Renal cortex interstitium (tissue), 15 donors: ENCODE data around the gene TNRC6A. TPM values are rescaled to one million over a fixed set of nuclear protein-coding genes. Genes with fewer than 3 reads are reported as not detected.
"Not testable (repeated sequence)": the region's sequence is repeated elsewhere in the genome, so short reads cannot be mapped to it uniquely, and the experiment has no call there.

Source experiments
- DNase-seq, 11 donors: peaks; one replicate each; pipeline ENCODE4 v3.0.0-alpha.2; 2013; ENCODE audit warnings: low read depth in 9 of 11, low spot score in 4 of 11; ENCODE audit errors: extremely low read depth in 1 of 11
- long read RNA-seq, 16 experiments: transcript quantifications; one replicate each; lab custom pipeline, GENCODE V29; 2026
- polyA plus RNA-seq, 3 donors: library from polyadenylated mRNA; unstranded; fragments of 120-200 nt; gene quantifications; one replicate each; pipeline ENCODE4 v1.2.1, GENCODE V29; 2013; ENCODE audit not compliant: insufficient read length in 3 of 3

Gene TNRC6A
- polyA plus RNA-seq: 10 to 100 TPM; 53.7 to 82.2 (median 60.4) TPM
- long read RNA-seq, donor 1, partial matches to known transcripts: 30 of 34 reads
- long read RNA-seq, donor 1, other reads (novel, unspliced or antisense): 0 of 34 reads
- long read RNA-seq, donor 2, partial matches to known transcripts: 7 of 8 reads
- long read RNA-seq, donor 2, other reads (novel, unspliced or antisense): 0 of 8 reads
- long read RNA-seq, donor 3, partial matches to known transcripts: 8 of 10 reads
- long read RNA-seq, donor 3, other reads (novel, unspliced or antisense): 0 of 10 reads
- long read RNA-seq, donor 4, partial matches to known transcripts: 39 of 39 reads
- long read RNA-seq, donor 4, other reads (novel, unspliced or antisense): 0 of 39 reads
- long read RNA-seq, donor 5: 0 reads
- long read RNA-seq, donor 6, partial matches to known transcripts: 6 of 9 reads
- long read RNA-seq, donor 6, other reads (novel, unspliced or antisense): 0 of 9 reads
- long read RNA-seq, donor 7, partial matches to known transcripts: 26 of 29 reads
- long read RNA-seq, donor 7, other reads (novel, unspliced or antisense): 0 of 29 reads
- long read RNA-seq, donor 8: 0 reads
- long read RNA-seq, donor 9, partial matches to known transcripts: 7 of 7 reads
- long read RNA-seq, donor 9, other reads (novel, unspliced or antisense): 0 of 7 reads
- long read RNA-seq, donor 10, partial matches to known transcripts: 0 of 3 reads
- long read RNA-seq, donor 10, other reads (novel, unspliced or antisense): 0 of 3 reads
- long read RNA-seq, donor 11, partial matches to known transcripts: 7 of 7 reads
- long read RNA-seq, donor 11, other reads (novel, unspliced or antisense): 0 of 7 reads
- long read RNA-seq, donor 12, partial matches to known transcripts: 0 of 2 reads
- long read RNA-seq, donor 12, other reads (novel, unspliced or antisense): 0 of 2 reads
- long read RNA-seq, donor 13: 0 reads
- long read RNA-seq, donor 14, partial matches to known transcripts: 24 of 25 reads
- long read RNA-seq, donor 14, other reads (novel, unspliced or antisense): 0 of 25 reads
- long read RNA-seq, donor 15, partial matches to known transcripts: 0 of 1 reads
- long read RNA-seq, donor 15, other reads (novel, unspliced or antisense): 0 of 1 reads
- long read RNA-seq, donor 16, partial matches to known transcripts: 117 of 121 reads
- long read RNA-seq, donor 16, other reads (novel, unspliced or antisense): 0 of 121 reads

- peak; percentile 61 to 85 (median 77) for DNase-seq
Measured at GRCh38 chr16:24729243-24729950, at the start of gene TNRC6A. Gene TNRC6A (plus strand): TSS chr16:24729651. CDS start chr16:24729842, 191 bp downstream.

- no peak for DNase-seq
Measured at GRCh38 chr16:24681793-24682192, 47.7 kb upstream of the TNRC6A start.

- no peak for DNase-seq
Measured at GRCh38 chr16:24683250-24683649, 46.2 kb upstream of the TNRC6A start.

- no peak for DNase-seq
Measured at GRCh38 chr16:24683847-24684493, 45.5 kb upstream of the TNRC6A start.

- peak; percentile 49 to 74 (median 63) for DNase-seq
Measured at GRCh38 chr16:24685539-24686432, 43.7 kb upstream of the TNRC6A start.

DNA sequence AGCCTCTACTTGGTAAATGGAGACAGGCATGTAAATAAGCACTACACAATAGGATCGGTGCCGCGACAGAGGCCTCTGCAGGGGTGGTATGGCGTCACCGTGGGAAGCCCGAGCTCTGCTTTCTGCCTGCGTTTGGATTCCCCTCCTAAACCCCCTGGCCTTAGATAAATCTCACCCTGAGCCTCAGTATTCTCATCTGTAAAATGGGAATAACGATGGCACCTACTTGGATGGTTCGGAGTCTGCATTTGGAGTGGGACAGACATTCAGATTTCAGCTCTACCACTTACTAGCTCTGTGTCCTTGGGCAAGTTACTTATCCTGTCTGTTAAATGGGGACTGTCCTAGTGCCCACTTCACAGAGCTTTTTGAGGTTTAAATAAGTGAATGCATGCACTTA, 42.8 kb upstream of the TNRC6A start:
- DNase-seq: no peak

DNA sequence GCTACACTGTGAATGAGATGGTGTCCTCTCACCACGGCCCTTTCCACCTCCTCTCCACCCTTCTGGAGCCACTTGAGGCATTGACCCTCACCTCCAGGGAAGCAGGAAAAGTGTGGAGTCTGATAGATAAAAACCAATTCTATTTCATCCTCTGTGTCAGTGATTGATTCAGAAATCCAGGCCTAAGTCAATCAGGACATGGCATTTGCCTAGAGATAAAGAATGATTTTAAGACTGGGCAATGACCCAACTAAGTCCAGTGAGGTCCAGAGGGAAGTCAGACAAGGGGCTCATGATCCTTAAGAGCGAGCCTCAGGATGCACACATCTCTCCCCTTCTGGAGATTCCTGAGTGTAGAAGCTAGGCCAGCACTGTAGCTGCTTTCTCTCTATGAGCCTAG, 41.1 kb upstream of the TNRC6A start:
- DNase-seq: no peak

- DNase-seq: no peak
Measured at GRCh38 chr16:24689128-24689527, 40.3 kb upstream of the TNRC6A start.

GRCh38 chr16:24692854-24693253, 36.6 kb upstream of the TNRC6A start:
- no peak for DNase-seq

DNA sequence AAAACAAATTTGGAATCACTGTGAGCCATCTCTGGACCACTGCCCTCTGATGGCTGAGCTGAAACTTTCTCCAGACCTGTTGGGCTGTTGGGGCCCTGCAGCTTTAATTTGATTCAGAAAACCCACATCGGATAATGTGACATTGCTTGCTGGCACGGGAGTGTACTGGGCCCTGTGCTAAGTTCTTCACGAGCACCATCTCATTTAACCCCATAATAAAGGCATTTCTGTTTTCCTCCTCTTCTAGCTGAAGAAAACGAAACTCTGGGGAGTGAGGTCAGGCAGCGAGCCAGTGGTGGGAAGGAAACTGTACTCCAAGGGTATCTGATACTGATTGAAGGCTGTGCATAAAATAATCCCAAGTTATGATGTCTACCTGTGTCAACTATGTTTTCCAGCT, 34.5 kb upstream of the TNRC6A start:
- no peak for DNase-seq

DNA sequence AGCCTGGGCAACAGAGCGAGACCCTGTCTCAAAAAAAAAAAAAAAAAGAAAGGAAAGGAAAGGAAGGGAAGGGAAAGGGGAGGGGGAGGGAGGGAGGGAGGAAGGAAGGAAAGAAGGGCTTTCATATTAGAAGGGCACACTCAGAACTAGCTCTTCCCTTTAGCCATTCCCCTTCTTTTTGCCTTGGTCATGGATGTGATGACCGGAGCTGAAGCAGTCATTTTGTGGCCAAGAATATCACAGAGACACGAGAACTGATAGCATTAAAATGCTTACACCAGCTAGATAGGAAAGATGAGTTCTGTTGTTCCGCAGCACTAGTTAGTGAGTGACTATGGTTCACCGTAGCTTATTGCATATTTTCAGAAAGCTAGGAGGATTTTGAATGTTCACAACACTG, 32.8 kb upstream of the TNRC6A start:
- no peak for DNase-seq

- no peak for DNase-seq
Measured at GRCh38 chr16:24698308-24698707, 31.1 kb upstream of the TNRC6A start.

DNA sequence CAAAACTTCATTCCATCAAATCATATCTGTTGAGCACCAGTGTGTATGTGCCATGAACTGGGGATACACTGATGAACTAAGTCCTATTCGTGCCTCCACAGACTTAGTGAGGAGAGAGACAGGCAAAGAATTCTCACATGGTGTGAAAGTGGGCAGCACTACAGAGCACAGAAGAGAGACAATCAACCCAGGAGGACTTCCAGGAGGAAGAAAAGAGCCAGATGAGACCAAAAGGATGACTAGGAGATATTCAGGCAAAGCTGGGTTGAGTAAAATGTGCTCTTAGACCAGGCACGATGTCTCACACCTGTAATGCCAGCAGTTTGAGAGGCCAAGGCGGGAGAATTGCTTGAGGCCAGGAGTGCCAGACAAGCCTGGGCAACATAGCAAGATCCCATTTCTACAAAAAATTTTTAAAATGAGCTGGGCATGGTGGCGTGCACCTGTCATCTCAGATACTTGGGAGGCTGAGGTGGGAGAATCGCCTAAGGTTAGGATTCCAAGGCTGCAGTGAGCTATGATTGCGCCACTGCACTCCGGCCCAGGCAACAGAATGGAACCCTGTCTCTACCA, 30.2 kb upstream of the TNRC6A start:
- no peak for DNase-seq

DNA sequence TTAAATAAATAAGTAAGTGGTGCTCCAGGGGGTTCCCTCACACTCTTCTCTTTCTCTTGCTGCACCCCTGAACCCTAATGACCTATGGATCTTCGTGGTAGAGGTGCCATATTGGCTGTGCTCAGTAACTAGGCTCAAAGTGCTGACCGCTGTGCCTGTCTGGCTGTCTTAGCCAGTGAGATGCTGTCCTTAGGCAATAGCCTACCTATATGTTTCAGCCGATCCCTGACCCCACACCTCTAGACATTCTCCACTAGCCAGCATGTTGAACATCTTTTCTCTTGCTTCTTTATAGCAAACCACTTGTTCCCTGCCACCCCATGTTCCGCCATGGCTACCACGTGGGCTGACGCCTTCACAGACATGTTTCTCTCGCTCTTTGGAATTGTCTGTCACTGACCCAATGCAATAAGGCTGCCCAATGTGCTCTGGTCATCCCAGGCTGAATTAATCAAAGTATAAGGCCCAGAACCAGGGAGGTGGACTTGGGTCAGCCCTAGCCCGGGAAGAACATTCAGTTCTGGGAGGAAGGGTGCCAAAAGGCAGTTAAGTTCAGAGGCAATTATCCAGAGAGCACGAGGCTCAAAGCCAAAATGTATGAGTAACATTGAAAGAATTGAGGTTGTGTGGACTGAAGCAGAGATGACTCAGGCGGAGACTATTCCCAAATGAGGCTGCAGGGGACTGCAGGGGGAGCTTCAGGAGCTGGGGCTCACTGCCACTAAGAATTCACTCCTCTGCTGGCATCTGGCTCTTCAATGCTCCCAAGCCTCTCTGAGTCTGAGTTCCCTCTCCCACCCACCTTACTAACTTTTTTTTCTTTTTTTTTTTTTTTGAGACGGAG, 28.7 kb upstream of the TNRC6A start:
- no peak for DNase-seq

GRCh38 chr16:24701521-24701951, 27.9 kb upstream of the TNRC6A start:
- no peak for DNase-seq

DNA sequence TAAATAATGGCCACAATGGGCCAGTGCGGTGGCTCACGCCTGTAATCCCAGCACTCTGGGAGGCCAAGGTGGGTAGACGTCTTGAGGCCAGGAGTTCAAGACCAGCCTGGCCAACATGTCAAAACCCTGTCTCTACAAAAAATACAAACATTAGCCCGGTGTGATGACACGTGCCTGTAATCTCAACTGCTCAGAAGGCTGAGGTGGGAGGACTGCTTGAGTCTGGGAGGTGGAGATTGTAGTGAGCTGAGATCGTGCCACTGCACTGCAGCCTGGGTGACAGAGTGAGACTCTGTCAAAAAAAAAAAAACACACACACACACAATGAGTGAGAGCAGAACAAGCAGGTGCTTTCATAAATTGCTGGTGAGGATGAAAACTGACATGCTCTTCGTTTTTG, 21.7 kb upstream of the TNRC6A start:
- not testable (repeated sequence) for DNase-seq
